Embryonic facial prominence (tissue), 1 donor: ENCODE data around the gene FYCO1.

Experiments used
- DNase-seq: peaks from one replicate; pipeline ENCODE4 v3.0.0-alpha.2; 2016; ENCODE audit errors: extremely low spot score

Gene FYCO1

DNA sequence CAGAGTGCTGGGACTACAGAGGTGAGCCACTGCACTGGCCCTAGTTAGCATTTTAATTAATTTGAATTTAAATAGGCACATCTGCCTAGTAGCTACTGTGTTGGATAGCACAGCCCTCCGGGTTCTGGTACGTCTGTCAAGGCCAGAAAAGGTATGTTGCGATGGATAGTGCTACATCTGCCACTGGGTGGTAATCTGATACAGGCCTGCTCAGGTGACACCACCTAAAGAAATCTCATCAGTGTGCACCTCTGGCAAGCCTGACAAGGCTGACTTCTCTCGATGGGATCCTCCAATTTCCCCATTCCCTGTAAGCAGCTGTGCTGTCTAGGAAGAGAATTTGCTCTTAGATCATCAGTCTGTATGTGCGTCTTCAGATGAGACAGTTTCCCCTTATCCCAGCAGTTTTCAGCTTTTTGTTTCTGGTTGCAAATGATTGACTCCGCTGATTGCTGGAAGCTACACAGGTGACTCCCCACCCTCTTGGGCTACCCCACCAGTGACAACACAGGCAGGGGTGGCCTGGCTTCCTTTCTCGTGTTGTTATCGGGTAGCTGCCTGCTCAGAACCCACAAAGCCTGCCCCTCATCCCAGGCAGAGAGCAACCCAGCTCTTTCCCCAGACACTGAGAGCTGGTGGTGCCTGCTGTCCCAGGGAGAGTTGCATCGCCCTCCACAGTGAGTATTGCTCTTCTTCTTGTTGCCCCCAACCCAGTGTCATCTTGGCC, 109.5 kb downstream of the FYCO1 start, which contains the start of gene CCR9:
Gene CCR9 (plus strand): TSS at position 565 of the 727 bp plus-strand sequence. CDS start 8,391 bp downstream, outside the sequence.
- no peak for DNase-seq

DNA sequence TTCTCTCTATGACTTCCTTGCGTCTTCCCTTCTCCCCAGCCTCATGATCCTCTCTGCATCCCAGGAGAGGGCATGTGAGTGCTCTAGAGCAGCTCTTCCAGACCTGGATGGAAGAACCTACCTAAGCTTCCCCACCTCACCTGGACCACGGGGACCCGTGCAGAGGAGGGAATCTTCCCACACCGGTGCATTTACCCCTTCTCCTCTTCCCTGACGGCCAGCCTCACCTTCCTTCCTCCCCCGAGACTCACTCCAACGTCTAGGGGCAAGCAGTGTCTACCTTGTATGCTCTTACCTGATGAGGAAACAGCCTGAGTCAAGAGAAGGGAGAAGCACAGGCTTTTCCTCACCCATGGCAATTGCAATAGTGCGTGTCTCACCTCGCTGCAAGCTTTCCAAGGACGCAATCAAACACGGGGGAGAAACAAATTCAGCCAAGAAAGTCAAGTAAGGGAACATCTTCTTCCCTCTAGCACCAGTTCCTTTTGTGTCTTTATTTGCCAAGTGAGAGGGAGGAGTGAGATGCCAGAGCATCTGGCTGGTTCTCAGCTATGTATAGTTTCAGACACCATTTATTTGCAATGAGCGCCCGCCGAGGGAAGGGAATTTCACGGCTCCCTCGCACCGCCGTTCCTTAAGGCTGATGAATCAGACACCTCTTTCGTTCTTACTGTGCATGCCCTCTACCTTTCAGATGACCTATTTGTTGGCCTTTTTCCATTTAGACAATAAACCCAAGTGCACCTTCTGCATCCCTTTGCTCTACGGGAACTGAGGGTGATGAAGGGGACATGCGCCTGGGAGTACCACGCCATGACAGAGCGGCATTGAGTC, 111.0 kb downstream of the FYCO1 start:
- no peak for DNase-seq

DNA sequence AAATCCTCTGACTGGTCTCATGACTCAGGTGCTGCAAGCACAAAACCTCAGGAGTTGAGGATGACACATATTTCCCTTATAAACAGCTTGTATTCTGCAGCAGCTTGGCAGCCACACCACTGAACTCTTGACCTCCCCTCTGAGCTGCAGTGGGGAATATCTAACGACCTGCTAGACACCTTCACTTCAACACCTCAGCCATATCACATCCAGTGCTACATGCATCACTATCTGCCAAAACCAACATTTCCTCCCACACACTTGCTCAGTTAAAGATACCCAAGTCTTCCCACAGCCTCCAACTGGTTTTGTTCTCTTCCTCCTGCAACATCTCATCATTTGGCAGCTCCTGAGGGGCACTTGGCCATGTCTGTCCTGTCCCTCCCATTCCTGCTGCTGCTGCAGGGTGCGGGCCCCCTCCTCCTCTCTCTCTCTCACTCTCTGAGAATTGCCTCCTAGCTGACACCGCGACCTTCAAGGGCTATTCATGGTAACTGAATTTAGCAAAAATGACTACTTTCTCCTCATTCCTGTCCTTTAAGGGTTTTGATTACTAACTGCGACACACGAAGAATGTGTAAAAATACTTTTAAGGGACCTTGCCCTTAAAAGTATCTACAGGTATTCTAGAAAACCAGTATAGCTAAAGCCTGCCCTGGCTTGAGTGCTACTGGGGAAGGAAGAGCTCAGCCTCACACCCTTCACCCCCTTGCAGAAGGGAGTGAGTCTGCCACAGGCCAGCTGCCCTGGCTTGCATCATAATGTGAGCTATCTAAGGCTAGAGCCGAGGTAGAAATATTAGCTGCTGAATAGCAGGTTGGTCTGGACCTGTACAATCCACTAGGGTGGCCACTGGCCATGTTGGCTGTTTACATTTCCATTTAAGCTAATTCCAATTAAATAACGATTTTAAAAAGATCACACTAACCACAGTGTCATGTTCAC, 114.3 kb downstream of the FYCO1 start:
- no peak for DNase-seq

DNA sequence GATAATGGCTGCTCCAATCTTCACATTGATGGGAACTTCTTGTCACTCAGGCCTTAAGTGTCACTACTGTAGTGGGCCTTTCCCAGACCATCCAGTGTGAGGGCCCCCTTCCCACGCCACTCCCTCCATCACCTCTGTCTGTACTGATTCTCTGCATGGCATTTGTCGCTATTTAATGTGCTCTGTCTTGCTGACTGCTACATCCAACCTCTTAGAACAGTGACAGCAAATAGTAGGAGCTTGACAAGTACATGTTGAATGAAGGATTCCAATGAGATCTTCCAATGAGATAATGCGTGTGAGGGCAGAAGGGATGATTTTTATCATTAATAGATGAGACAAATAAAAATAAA, 114.9 kb downstream of the FYCO1 start:
- no peak for DNase-seq

DNA sequence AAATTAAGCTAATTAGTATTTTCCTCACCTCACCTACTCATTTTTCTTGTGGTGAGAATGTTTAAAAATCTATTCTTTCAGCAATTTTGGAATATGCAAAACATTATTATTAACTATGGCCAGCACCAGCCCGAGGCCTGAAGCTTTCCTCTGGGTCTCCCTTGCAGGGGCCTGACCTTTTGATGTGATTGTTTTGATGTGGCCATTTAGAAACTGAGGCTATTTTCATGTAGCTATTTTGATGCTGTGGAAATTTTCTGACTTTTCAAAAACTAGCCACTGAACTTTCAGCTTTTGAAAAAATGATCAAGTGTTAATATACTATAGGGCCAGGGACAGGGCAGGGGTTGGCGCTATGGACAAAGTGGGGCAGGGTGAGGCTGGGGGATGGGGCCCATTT, 117.5 kb downstream of the FYCO1 start:
- no peak for DNase-seq

DNA sequence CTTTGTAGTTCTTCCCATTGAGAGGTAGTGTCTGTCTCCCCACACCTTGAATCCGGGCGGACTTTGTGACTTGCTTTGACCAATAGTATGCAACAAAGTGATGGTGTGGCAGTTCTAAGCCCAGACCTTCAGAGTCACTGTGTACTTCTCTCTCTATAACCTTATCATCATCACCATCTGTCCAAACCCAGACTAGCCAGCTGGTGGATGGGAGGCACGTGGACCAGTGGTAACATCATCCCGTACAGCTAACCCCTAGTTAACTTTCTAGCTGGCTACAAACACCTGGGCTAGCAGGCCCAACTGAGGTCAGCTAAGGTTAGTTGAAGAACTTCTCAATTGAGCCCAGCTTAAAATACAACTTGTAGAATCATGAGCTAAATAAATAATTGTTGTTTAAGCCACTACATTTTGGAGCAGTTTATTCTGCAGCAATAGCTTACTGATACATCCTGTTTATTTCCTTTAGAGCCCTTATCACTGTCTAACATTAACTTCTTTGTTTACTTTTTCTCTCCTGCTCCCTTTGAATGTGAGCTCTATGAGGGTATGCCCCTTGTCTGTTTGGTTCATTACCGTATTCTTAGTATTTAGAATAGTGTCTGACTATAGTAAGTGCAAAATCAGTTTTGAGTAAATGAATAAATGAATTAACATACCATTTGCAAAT, 120.8 kb downstream of the FYCO1 start:
- DNase-seq: no peak

DNA sequence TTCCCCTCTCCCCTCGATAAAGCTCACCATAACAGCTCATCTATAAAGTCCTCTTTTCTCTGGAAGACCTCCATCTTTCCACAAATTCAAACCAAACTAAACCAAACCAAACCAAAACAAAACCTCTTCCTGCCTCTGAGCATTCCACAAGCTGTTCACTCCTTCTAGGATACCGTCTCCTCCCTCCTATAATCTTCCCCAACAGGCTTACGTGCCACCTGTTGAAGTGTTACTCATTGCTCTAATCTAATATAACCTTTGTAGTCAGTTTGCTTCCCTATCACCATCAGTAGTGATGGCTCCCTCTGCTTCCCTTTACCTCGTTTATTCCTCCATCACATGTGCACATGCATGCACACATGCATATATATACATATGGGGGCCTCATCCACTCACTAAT, 122.0 kb downstream of the FYCO1 start:
- DNase-seq: no peak

DNA sequence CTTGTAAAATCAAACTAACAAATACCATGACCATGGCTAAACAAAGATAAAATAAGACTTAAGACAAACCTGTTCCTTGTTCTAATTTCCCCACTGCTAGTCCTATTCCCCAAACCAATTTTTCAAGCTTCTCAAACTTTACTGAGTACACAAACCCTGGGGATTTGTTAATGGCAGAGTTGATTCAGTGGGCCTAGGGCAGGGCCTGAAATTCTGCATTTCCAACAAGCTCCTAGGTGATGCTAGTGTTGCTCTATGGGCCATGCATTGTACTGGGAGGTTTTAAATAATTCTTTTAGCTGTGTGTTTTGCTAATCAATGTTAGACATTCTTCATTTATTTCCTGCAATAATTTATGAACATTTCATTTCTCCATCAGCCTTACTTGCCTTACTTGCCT, 122.6 kb downstream of the FYCO1 start:
- no peak for DNase-seq

DNA sequence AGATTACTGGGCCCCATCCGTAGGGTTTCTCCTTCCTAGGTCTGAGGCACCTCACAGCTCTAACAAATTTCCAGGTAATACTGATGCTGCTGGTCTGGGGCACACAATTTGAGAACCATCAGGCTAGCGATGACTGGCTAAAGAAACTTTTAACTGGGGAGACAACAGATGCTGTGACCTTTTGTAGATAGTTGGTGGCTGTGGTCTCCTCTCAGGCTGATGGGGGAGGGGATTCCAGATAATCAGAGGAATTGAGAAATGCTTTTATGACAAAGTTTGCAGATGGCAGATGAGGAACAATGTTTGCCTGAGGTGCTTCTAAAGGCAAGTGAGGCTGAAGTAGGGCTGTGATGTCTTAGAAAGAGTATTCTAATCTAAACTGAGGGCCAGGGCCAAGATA, 123.1 kb downstream of the FYCO1 start:
- no peak for DNase-seq

DNA sequence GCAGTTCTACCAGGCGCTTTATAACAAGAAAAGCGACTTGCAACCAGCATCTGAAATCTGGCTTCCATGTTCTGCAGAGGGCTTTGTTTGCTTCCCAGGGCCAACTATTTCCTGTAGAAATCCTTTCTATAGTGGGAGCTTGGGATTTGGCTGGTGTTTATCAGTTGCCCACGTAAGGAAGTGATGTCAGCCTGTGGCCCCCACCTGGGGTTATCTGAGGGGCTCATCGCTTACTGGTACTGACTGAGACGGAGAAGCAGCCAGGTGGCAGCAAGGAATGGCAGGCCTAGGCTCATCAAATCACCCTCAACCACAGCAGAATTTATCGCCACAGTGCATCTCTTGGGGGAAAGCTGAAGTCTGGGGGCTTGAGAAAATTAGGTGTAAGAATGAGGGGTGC, 123.8 kb downstream of the FYCO1 start:
- no peak for DNase-seq

DNA sequence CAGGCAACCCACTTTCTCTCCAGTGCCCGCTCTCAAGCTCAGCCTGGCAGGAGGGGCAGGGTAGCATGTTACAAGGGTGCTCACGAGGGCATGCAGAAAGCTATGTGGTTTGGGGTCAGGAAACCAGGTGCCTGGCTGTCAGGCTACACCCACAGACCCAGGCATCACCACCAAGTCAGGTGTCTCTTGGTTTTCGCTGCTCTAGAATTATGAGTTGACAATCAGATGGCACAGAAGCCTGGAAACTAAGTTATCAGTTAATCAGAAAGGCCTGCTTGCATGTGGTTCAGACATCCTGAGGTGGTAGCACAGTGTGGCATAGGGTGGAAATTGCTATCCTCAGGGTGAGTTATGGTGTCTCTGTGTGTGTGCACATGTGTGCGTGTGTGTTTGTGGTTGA, 125.5 kb downstream of the FYCO1 start:
- no peak for DNase-seq

DNA sequence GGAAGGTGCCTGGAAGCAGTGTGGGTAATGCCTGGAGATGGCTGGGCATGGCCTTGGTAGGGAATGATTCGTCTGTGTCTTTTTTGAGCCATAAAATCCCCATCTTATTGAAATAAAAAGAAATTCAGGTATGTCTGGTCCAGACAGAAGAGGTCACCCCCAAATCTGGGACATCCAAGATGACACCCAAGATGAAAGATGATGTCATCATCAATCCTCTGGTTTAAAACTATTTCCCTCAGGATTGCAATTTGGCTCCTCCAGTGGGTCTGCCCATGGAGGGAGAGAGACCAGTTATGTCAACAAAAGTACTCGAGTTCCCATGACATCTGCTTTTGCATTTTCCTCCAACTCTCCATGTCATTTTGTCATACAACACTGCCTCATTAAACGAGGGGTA, 126.0 kb downstream of the FYCO1 start:
- DNase-seq: no peak

DNA sequence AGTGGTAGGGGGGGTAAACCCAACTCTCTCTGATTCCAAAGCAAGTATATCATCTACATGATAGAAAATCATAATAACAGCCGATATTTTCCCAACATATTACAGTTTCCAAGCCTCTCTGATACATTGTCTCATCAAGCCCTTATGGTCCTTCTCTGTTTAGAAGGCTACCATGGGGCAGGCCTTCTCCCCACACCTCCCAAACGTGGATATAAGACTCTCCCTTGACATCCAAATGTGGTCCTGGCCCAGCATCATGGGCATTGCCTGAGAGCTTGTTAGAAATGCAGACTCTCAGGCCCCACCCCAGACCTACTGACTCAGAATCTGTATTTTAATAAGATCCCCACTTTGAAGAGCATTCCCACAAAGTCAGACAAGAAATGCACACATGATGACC, 127.0 kb downstream of the FYCO1 start:
- DNase-seq: no peak

DNA sequence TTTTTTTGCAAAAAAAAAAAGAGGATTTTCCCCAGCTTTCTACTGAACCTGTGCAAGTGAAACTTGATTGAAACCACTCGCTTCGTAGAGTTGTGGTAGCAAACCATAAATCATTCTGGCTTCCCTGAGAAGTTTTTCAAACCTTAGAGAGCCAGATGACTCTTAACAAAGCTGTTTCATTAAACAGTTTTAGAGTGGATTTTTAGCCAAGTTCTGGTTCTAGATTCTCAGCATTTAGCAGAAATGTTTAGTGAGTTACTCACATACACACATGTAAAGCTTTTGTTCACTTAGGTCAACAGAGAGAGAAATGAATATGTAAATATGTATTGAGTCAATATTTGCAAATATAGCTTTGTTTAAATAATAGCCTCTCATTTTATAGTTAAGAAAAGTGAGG, 127.4 kb downstream of the FYCO1 start:
- DNase-seq: no peak
